ENCODE measurements around the gene CAPN2.

GRCh38 chr1:223811634-223812101, 99.3 kb downstream of the CAPN2 start:
- TF ChIP-seq ZNF274 (IDR thresholded peaks at IDR 0.05; ENCODE audit: low read depth, low read length) (no peak), YY1 (IDR thresholded peaks at IDR 0.05; ENCODE audit: insufficient read depth, insufficient read length) (no peak)

All from NT2/D1 (cell line).